ENCODE measurements around the gene DLST.

Gene DLST

GRCh38 chr14:74853581-74853980 lies 28.1 kb upstream of the DLST start:
- DNase-seq (ENCODE audit: low read depth in 1 of 2, low spot score in 1 of 2) = no peak
- H3K27me3 ChIP-seq (ENCODE audit: insufficient read depth, poor library complexity, severe bottlenecking) = no peaks in the 10 kb centered on the region

GRCh38 chr14:74855021-74855420 lies 26.7 kb upstream of the DLST start:
- Histone ChIP-seq H3K27ac (replicated peaks) (no peak overlapping the region), H3K4me3 (replicated peaks; ENCODE audit: insufficient read depth, low read length) (no peak overlapping the region), H3K27me3 (ENCODE audit: insufficient read depth, poor library complexity, severe bottlenecking) (no peaks in the 10 kb centered on the region)
- DNase-seq (ENCODE audit: low read depth in 1 of 2, low spot score in 1 of 2) = no peak
- no peak for TF ChIP-seq POLR2AphosphoS5 (IDR thresholded peaks at IDR 0.05; ENCODE audit: low read depth)
- TF ChIP-seq REST (IDR thresholded peaks at IDR 0.05; ENCODE audit: insufficient replicate concordance, low read depth) = no peak
- no peak for TF ChIP-seq SPI1 (IDR thresholded peaks at IDR 0.05; ENCODE audit: borderline replicate concordance, low read depth)
- TF ChIP-seq GABPA (IDR thresholded peaks at IDR 0.05; ENCODE audit: low read depth) = no peak
- TF ChIP-seq CTCF (IDR thresholded peaks at IDR 0.05; ENCODE audit: insufficient read depth, low read length) = no peak

More at GRCh38 chr14:74853581-74853980, 28.1 kb upstream of the DLST start:
- H3K27ac ChIP-seq (replicated peaks) = no peak overlapping the region
- no peak for TF ChIP-seq POLR2AphosphoS5 (IDR thresholded peaks at IDR 0.05; ENCODE audit: low read depth)
- TF ChIP-seq CTCF (IDR thresholded peaks at IDR 0.05; ENCODE audit: insufficient read depth, low read length) = no peak
- no peak for TF ChIP-seq SPI1 (IDR thresholded peaks at IDR 0.05; ENCODE audit: borderline replicate concordance, low read depth)
- TF ChIP-seq REST (IDR thresholded peaks at IDR 0.05; ENCODE audit: insufficient replicate concordance, low read depth) = no peak
- TF ChIP-seq GABPA (IDR thresholded peaks at IDR 0.05; ENCODE audit: low read depth) = no peak
- H3K4me3 ChIP-seq (replicated peaks; ENCODE audit: insufficient read depth, low read length) = no peak overlapping the region

- TF ChIP-seq SPI1 (IDR thresholded peaks at IDR 0.05; ENCODE audit: borderline replicate concordance, low read depth) = peak; percentile 72; the same call in 1 of the 2 replicates
- no peak for TF ChIP-seq GABPA (IDR thresholded peaks at IDR 0.05; ENCODE audit: low read depth)
- no peak for TF ChIP-seq REST (IDR thresholded peaks at IDR 0.05; ENCODE audit: insufficient replicate concordance, low read depth)
- TF ChIP-seq POLR2AphosphoS5 (IDR thresholded peaks at IDR 0.05; ENCODE audit: low read depth) = peak; percentile 68
- TF ChIP-seq CTCF (IDR thresholded peaks at IDR 0.05; ENCODE audit: insufficient read depth, low read length) = no peak
- Histone ChIP-seq H3K27me3 (ENCODE audit: insufficient read depth, poor library complexity, severe bottlenecking) (no peaks in the 10 kb centered on the region), H3K27ac (replicated peaks) (no peak overlapping the region), H3K4me3 (replicated peaks; ENCODE audit: insufficient read depth, low read length) (no peak overlapping the region)
- DNase-seq (ENCODE audit: low read depth in 1 of 2, low spot score in 1 of 2) = peak in 1 of 2 experiments; percentile 22
Measured at GRCh38 chr14:74855945-74856344, 25.8 kb upstream of the DLST start.

Measured in HL-60 (cell line).